Stomach (tissue), 9 donors: ENCODE measurements around the gene GOLGA6A. TPM values are rescaled to one million over a fixed set of nuclear protein-coding genes. Genes with fewer than 3 reads are reported as not detected.

Experiments used
- DNase-seq, 2 donors: peaks; one replicate each; pipeline versions ENCODE4 v3.0.0 to v3.0.0-alpha.2; 2013 to 2019
- H3K27ac ChIP-seq, 5 donors: fragments of 200-600 bp in 4 of 5; sonication (generic) in 4 of 5; one replicate each; pipeline ENCODE4 v1.5.1; 2013 to 2019; ENCODE audit warnings: mild to moderate bottlenecking in 1 of 5, moderate library complexity in 1 of 5
- H3K27me3 ChIP-seq, 3 donors: fragments of 200-600 bp; sonication (generic); one replicate each; pipeline ENCODE4 v1.5.1; 2017 to 2019; ENCODE audit warnings: mixed run types in 1 of 3
- H3K36me3 ChIP-seq, 4 donors: fragments of 200-600 bp; sonication (generic); 1 replicate in 3 of 4; 2 replicates in 1 of 4; pipeline ENCODE4 v1.5.1; 2016 to 2019
- H3K4me1 ChIP-seq, 4 donors: fragments of 200-600 bp; sonication (generic); one replicate each; pipeline ENCODE4 v1.5.1; 2016 to 2019
- H3K4me3 ChIP-seq, 4 donors: fragments of 200-600 bp; sonication (generic) in 3 of 4; one replicate each; pipeline ENCODE4 v1.5.1; 2016 to 2019; ENCODE audit warnings: mild to moderate bottlenecking in 1 of 4
- H3K9me3 ChIP-seq, 4 donors: fragments of 200-600 bp; sonication (generic); one replicate each; pipeline ENCODE4 v1.5.1; 2016 to 2019
- CTCF ChIP-seq, 7 experiments: fragments of 450-650 bp in 4 of 7; fragments of 200-600 bp in 3 of 7; sonication (generic) in 3 of 7; IDR thresholded peaks; one replicate each; pipeline ENCODE4 v1.5.1; 2016 to 2019; ENCODE audit warnings: antibody characterized with exemption in 7 of 7, control low read depth in 2 of 7, mild to moderate bottlenecking in 1 of 7
- EP300 ChIP-seq: sonication (generic); formaldehyde crosslinking; IDR thresholded peaks from one replicate; pipeline ENCODE4 v1.6.1; 2017; ENCODE audit warnings: antibody characterized with exemption
- POLR2A ChIP-seq, 4 donors: fragments of 450-650 bp; IDR thresholded peaks; one replicate each; pipeline ENCODE4 v1.6.1; 2016; ENCODE audit warnings: antibody characterized with exemption in 4 of 4, control low read depth in 2 of 4, mild to moderate bottlenecking in 1 of 4, moderate library complexity in 1 of 4
- POLR2AphosphoS5 ChIP-seq, 3 donors: sonication (generic); formaldehyde crosslinking; IDR thresholded peaks; one replicate each; pipeline ENCODE4 v1.6.1; 2016; ENCODE audit warnings: antibody characterized with exemption in 3 of 3
- WGBS, 5 donors: extraction: QIAGEN DNeasy Blood & Tissue Kit in 3 of 5; methylation state at CpG; one replicate each; pipeline versions ENCODE4 v1.1.5 to v1.1.7; 2013 to 2018; 5-methylcytosine and 5-hydroxymethylcytosine counted together
- intact Hi-C: fragments of 100-400 bp; cut with DNase I; formaldehyde crosslinking; loops from one replicate; pipeline ENCODE4 v1.15.1; 2023; ENCODE audit warnings: low total_unique reads
- polyA plus RNA-seq, 3 donors: library from polyadenylated mRNA; stranded (reverse); fragments of 200-250 nt; gene quantifications; one replicate each; pipeline ENCODE4 v1.2.3, GENCODE V29; 2013
- total RNA-seq, 5 donors: library from RNA; depleted of rRNA; stranded (reverse); fragments of >200 nt; gene quantifications; one replicate each; pipeline versions ENCODE4 v1.1.0 to v1.2.3, GENCODE V29; 2014 to 2016
- donor health status: healthy with polysubstance abuse.
- donor health status: Bipolar disorder and iron deficiency.
- donor health status: healthy.

The GOLGA6A gene
- total and polyA plus RNA-seq, 8 donors = 1.1 TPM; not detected in 7

DNA sequence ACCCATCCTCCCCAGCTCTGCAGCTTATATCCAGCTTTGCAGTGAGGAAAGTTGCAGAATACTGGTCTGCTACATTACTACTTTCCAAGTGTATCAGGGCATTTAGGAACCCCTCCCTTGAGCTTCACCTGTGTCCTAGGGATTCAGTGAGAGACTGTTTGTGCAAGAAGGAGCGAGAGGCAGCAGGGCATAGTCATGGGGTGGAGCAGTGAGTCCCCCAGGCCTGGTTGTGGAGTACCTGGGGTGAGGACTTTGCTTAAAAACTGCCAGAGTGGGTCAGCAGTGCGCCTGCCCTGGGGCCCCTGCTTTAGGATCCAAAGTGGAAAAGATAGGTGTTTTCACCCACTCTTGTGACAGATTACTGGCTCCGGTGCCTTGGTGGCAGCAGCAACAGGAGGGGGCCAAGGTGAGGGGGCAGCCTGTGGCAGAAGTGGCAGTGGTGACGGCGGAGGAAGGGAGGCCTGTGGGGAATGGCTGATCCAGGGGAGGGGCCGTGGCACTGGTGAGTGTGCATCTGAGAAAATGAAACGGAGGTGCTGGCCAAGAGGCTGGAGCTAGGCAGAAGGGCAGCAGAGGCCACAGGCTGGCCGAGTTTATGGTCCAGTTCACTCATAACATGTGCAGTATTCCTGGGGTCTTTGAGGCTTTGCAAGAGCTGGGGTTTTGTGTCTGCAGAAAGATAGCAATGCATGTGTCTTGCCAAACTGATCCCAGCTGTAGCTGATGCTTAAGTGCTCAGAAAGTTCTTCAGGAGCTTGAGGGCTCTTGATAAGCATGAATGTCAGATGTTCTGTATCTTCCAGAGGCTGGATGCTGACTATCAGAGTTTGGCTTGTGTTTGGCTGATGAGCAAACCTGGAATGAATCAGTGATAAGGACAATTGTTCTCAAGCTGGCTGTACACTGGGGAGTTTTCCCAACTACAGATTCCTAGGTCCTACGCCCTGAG, 43.4 kb downstream of the GOLGA6A start:
- H3K4me1 ChIP-seq = peaks cover 21 to 49% (median 35%) of the 10 kb centered on the region in 4 donors
- WGBS, 5 donors = 62 to 78% (median 72%) methylated on average over 9 of the region's 9 CpGs
- no peak overlapping the region for H3K4me3 ChIP-seq
- H3K27ac ChIP-seq = peak overlapping the region in 4 of 5 donors; percentile 17 to 72 (median 70)
- H3K9me3 ChIP-seq = no peaks in the 10 kb centered on the region
- H3K27me3 ChIP-seq = no peaks in the 10 kb centered on the region
- peak in 1 of 2 donors; percentile 34 for DNase-seq
- TF ChIP-seq EP300 (no peak), POLR2AphosphoS5 (IDR thresholded peaks at IDR 0.05) (no peak), CTCF (IDR thresholded peaks at IDR 0.05) (no peak), POLR2A (IDR thresholded peaks at IDR 0.05) (no peak)
- H3K36me3 ChIP-seq = peaks cover 29 to 69% (median 59%) of the 10 kb centered on the region in 4 donors
- intact Hi-C loops = no loop called here

GRCh38 chr15:74037171-74038117, 44.9 kb downstream of the GOLGA6A start:
- WGBS, 5 donors = 72 to 75% (median 74%) methylated on average over 21 of the region's 21 CpGs
- peak overlapping the region in 1 of 5 donors; percentile 1 for H3K27ac ChIP-seq
- H3K4me1 ChIP-seq = peaks cover 17 to 49% (median 31%) of the 10 kb centered on the region in 4 donors
- no peak overlapping the region for H3K4me3 ChIP-seq
- peaks cover 40 to 69% (median 59%) of the 10 kb centered on the region in 4 donors for H3K36me3 ChIP-seq
- peak in 1 of 2 donors; percentile 14 for DNase-seq
- intact Hi-C loops = no loop called here
- no peak for TF ChIP-seq EP300
- TF ChIP-seq POLR2A (IDR thresholded peaks at IDR 0.05) = no peak
- peak in 1 of 7 experiments; percentile 5 for TF ChIP-seq CTCF (IDR thresholded peaks at IDR 0.05)
- TF ChIP-seq POLR2AphosphoS5 (IDR thresholded peaks at IDR 0.05) = no peak
- H3K27me3 ChIP-seq = no peaks in the 10 kb centered on the region
- no peaks in the 10 kb centered on the region for H3K9me3 ChIP-seq

DNA sequence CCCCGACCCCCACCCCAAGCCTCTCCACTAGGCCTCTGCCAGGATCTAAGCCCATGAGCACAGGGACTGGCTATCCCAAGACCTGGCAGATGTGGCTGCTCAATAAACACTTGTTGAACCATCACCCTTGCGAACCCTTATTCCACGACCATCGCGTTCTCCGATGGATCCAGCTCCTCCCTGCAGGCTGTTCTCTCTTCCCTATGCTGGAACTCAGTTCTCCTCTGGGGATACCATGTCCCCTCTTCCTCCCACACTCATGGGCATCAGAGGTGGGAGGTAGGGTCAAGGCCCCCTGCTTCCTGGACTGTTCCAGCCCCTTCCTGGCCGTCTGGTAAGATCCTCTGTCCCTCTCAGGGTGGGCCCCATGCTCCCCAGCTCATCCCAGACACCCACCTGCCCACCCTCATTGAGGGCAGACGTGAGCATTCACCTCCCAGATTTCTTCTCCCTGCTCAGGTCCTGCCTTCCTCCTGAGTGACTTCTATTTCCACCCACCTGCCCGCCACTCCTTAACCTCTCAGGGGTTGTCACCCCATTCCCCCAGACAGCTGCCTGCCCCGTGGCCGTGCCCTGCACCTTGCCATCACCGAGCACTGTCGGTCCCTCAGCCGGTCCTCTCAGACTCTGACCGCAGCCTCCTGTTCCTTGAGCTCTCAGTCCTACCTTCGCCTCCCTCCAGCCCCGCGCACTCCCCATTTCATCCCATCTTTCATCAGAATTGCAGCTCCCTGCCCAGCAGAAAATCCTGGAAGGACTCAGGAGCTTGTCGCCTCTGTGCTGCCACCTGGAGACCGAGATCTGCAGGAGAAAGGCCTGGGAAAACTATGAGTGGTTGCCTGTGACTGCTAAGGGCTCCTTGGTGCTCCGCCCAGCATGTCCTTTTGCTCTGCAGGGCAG, 45.8 kb downstream of the GOLGA6A start:
- 65 to 71% (median 69%) methylated on average over 20 to 21 of the region's 21 CpGs for WGBS, 5 donors
- H3K4me1 ChIP-seq = peaks cover 17 to 43% (median 26%) of the 10 kb centered on the region in 4 donors
- H3K36me3 ChIP-seq = peaks cover 40 to 69% (median 63%) of the 10 kb centered on the region in 4 donors
- TF ChIP-seq POLR2A (IDR thresholded peaks at IDR 0.05) = no peak
- peak in 4 of 7 experiments; percentile 35 to 39 (median 38) for TF ChIP-seq CTCF (IDR thresholded peaks at IDR 0.05)
- no peak for TF ChIP-seq EP300
- no peak for TF ChIP-seq POLR2AphosphoS5 (IDR thresholded peaks at IDR 0.05)
- intact Hi-C loops = no loop called here
- no peak overlapping the region for H3K4me3 ChIP-seq
- H3K9me3 ChIP-seq = no peaks in the 10 kb centered on the region
- H3K27ac ChIP-seq = peak overlapping the region in 1 of 5 donors; percentile 1
- peak; percentile 49 to 88 for DNase-seq
- no peaks in the 10 kb centered on the region for H3K27me3 ChIP-seq
